EL (cell line): Measurements from ENCODE around the gene GRB10.

ENCODE experiments used
- DNase-seq: peaks from one replicate; pipeline ENCODE4 v3.0.0-alpha.2; 2016

The GRB10 gene

DNA sequence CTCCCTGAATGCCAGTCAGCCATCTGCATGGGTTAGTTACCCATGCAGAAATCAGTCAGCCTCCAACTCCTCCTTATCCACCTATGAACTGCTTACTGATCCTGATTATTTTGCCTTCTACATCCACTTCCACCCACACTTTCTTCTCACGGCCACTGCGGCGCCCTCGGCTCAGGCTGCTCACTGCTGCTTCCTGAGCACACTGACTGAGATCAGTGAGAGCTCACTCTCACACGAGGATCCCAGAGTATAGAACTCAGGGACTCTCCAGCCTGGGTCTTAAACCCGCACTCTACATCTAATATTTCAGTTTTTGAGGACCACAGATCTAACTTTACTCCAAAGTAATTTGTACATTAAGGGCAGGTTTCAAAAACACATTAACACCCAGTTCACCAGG is 64.4 kb downstream of the GRB10 start:
- no peak for DNase-seq

DNA sequence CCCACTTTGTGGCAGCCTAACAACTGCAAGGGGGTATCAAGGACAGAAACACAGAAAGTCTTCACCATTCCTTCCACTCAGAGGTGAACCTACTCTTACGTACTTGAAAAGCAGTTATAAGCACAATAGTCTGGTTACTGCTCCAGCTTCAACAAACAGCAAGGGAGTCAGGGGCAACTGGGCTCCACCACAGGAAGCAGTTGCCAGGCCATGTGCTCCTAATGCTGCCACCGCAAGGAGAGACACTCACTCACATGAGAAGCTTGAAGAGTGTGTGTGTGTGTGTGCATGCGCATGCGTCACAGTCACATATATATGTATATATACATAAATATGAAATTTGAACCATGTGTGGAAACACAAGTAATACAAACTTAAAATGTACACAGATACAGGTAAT is 65.5 kb downstream of the GRB10 start:
- DNase-seq: no peak

DNA sequence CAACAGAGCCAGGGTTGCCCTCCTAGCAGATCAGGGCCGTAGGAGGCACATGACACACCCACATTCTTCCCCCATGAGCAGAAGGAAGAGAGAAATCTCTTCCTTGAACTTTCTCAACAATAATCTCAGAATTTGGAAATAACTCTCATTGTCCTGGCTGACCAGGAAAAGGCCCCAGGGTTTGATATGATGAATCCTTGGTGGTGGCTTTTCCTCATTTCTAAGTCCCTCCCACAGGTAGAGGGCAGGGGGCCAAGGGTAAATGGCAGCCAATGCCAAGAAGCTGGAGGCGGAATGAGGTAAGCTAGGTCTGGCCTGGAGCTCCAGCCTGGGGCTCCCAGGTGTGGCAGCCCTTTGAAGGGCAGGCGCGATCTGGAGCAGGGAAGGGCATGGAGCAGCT is 67.8 kb downstream of the GRB10 start:
- peak; percentile 17 for DNase-seq

DNA sequence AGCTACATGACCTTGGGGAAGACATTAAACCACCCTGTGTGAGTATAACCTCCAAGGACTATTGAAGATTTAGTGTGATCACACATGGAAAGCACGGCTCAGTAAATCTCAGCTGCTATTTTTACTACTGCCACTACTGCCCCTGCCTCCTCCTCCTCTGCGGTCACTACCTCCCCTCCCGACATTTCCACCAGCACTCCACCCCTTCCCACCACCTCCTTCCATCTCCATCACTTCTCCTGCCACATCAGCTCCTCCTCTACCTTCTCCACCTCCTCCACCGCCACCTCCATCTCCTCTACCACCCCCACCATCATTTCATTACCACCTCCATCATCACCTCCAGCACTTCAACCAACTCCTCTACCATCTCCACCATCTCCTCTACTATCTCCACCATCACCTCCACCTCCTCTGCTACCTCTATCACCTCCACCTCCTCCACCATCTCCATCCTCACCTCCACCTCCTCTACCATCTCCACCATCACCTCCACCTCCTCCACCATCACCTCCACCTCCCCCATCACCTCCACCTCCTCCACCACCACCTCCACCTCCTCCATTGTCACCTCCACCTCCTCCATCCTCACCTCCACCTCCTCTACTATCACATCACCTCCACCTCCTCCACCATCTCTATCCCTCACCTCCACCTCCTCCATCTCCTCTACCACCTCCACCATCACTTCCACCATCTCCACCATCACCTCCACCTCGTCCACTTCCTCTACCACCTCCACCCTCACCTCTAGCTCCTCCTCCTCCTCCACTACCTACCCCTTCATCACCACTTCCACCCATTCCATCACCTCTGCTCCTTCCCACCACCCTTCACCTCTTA is 69.4 kb downstream of the GRB10 start:
- DNase-seq: no peak

DNA sequence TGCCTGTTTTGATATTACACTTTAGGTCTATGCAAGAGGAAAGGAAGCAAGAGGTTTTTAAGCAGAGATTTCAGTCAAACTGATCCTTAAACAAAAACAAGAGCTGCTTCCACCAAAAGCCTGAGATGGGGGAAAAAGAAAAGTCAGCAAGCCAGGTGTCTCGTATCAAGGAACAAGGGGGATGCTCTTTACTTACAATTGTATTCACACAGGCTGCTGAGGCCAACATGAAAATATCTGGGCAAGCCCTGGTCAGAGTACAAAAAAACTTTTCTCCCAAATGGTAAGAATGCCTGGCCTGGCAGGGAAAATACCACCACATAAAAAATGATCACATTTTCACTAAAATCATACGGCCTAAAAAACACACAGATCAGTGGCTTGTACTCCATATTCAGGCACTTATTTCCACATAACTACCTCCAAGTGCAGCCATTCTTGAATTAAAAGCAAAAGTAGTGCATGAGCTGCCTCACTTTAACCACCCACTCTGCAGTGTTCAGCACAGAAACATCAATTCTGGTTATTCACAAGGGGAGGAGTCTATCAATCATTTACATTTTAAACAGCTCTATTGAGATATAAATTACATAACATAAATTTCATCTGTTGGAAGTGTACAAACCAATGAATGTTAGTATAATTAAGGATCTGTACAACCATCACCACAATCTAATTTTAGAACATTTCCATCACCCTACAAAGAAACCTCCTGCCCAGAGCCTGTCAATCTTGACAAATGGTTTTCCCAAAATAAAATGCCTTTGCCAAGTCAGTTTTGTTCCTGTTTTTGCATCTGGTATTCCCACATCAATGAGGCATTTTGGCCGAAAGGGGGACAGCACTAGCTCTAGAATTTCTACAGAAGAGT is 70.2 kb downstream of the GRB10 start:
- no peak for DNase-seq

DNA sequence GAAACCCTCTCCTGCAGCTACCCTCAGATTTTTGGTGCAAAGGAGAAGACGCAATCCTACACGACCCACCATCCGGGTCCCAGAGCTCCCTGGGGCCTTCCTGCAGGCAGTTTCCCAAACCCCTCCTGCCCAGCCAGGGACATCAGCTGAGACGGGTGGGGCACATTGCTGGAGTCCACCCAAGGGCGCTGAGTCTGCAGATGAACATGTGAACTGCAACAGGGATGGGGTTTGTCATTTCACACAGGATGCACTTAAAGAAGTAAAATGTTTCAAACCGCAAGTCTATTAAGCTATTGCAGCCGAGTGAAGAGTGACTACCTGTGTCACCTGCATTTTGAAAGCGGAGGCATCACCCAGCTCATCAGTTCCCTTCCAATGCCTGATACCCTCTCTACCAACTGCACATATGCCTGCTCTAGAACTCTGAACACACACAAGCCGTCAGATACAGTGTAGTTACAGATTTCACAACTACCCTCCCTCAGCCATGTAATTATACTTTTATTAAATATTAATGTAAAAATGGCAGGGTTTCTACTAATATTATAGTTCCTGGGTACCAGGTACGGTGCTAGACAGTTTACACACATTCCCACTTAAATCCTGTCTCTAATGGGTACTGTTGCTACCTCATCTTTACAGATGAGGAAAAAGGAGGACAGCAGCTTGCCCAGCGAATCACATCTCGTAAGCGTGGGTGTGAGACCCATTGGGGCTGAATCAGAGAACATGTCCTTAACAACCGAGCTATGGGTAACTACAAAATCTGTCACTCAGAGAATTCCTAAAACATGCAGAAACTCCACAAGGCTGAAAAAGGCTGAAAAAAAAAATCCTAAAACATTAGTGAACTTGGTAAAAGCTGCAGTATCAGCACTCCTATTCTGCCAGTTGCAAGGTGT is 71.2 kb downstream of the GRB10 start:
- DNase-seq: peak; percentile 13

DNA sequence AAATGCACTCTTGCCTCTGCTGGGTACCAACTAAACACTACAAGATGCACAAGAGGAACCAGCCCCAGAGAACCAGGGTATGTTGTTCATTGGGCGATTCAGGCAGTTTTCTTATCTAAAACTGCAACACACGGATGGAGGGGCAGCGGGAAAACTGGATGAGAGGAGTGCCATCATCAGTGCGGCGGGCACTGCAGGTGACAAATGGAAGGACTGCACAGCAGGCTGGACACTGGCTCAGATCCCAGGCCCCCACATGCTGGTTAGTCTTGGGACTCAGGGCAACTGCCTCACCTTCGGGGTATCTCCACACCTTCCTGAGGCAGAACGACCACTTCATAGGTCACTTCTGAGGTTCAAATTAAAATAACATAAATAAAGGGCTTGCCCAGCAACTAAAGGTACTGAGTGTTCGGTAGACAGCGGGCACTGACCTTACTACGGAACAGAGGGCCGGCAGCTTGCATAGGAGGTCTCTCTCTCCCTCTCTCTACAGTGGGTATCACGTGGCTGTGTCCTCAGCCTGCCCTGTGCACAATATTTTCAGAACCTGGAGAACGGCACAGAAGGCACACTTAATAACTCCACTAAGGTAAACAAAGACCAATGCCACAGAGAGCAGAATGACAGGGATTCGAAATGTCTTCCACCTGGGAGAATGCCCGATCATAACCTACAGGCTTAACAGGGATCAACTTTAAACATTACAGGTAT is 72.1 kb downstream of the GRB10 start:
- no peak for DNase-seq

DNA sequence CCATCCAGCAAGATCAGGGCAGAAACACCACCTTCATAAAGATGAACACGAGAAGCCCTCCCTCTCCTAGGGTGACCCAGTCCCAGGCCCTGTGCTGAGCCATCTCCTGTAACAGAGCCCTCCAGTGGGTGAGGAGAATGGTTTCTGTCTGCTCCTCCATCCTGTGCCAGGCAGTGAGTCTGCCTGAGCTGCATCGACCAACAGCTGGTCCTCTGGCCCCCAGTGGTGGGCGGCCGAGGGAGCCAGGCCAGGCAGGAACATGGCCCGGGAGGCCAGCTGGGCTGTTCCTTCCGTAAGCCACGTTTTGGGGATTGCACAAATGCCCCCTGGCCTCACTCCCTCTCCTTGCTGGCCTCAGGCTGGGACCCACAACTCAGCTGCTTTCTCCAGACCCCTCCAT is 73.5 kb downstream of the GRB10 start:
- no peak for DNase-seq

DNA sequence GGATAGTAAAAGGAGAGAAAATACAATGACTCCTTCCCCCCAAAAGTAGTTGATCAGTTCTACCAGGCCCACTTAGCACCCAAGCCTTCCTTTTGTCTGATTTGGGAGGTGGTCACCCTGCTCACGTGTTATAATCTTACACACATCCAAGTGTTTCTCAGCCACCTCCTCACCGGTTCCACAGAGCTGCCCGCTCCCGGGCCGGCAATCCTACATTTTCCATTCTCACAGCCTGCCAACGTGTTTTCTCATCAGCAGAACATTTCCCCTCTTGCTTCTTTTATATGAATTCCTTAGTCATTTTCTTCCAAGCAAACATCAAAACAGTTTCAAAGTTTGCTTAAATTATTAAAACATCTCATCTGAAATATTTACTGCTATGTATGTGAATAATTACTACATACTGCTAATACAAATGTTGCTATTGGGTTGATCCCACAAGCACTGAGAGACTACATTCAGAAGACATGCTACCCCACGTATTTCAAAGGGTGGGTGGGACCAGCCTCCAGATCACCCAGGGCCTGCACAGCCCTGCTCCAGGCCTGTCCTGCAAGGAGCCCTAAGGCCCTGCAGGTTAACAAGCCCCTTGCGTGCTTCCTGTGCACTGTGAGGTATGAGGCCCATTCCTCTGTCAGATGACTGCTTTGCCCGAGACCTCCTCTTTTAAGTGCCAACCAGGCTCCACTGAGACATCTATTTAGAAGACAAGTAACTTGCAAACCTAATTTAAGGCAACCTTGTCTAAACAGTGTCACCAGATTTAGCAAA is 75.3 kb downstream of the GRB10 start:
- no peak for DNase-seq

DNA sequence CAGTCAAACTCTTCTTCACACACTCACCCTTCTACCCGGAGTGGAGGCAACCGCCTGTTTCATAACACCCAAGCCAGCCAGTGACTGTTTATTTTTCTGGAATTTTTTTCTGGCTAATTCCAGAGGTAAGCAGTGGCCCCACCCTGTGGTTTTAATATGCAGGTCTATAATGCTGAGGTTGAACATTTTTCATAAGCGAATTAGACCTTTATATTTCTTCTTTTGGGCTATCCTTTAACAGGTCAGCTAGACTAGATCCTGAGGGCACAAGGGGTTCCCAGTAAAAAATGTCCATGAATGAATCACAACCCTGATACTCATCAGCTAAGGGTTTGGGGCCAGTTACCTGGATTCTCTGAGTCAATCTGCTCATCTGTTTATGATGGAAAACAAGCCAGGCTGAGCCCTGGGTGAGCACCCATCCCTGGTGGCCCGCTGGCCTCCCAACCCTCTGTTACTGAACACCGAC is 76.2 kb downstream of the GRB10 start:
- DNase-seq: peak; percentile 7

DNA sequence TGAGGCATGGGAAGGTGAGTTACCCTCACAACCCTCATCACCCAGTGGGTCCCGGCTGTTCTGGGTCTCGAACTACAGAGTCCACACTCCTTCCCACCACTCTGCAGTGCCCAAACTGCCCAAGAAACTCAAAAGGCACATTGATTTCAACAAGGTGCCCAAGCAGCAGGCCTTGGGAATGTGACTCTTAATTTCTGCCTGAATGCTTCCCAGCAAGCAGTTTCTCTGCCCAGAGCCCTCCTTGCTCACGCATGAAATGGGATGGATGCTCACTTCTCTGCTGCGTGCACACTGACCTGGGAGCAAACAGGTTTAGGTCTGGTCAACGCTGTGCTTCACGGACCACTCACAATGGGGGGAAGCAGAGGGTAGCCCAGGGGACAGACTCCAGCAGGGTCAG is 77.9 kb downstream of the GRB10 start:
- no peak for DNase-seq

DNA sequence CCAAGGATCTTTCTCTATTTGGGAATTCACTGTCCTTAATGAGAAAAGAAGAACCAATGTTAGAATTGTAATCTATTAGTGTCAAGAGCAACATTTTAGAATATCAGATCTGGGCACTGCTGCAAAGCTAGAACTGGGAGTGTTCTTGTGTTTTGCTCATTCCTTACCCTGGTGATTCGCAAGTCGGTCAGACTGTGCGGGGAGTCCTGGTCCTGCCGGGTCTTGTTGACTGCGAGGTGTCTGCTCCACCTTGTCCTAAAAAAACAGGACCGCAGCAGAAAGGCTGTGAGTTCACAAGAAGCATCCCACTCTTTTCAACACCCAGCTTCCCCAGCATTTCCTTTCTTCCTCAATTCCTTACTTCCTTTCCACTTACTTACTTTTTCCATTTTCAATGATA is 79.0 kb downstream of the GRB10 start:
- DNase-seq: no peak

DNA sequence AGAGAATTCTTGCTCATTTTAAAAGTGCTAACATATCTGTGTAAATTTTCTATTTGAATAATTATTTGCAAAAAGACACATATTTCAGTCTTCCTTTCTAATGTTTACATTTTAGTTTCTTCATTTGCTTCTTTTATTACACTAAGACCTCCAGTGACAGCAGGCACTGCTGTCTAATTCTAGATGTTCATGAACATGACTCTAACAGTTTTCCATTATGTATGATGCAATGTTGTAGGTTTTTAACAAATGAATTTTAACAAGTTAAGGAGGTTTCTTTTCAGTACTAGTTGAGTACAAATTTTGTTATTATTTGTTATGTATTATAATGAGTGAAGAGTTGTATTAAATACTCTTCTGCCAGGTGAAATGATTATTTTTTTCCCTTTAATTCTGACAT is 83.6 kb downstream of the GRB10 start:
- DNase-seq: no peak

DNA sequence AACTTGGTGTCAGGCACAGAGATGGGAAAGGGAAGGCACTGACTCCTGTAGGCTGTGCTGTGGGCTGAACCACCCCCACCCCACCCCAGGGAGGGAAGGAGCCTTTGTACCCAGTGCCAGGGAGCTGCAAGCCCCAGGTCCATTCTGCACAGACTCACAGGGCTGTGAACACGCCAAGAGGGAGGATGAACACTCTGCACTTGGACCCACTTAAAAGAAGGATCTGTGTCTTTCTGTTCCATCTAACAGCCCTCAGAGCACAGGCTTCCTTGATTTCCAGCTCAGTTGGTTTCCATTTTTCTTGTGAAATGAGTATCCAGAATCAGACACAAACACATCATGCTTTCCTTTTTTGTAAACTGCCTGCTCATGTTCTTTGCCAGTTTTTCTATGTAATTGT is 84.9 kb downstream of the GRB10 start:
- DNase-seq: no peak

DNA sequence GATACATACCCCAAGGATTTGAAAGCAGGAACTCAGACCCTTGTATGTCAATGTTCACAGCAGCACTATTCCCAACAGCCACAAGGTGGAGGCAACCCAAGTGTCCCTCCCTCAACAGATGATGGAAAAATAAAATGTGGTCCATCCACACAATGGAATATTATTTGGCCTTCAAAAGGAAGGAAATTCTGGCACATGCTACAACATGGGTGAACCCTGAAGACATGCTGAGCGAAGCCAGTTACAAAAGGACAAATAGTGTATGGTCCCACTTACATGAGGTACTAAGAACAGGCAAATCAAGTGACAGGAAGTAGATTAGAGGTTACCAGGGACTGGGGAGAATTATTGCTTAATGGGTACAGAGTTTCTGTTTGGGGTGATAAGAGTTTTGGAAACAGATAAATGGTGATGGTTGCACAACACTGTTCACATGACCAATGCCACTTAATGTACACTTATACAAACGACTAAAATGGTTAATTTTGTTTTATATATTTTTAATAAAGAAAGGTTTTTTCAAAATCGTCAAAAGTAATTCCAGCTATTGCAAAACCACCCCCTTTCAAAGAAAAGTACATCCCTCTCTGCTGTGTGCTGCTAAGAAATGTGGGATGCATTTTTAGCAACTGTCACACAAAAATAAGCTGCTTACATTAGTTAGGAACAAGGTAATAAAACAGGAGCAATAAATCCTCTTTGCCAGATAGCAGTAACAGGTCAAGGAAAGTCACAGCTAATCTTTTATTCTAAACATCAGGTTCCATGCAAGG is 85.7 kb downstream of the GRB10 start:
- DNase-seq: peak; percentile 21

DNA sequence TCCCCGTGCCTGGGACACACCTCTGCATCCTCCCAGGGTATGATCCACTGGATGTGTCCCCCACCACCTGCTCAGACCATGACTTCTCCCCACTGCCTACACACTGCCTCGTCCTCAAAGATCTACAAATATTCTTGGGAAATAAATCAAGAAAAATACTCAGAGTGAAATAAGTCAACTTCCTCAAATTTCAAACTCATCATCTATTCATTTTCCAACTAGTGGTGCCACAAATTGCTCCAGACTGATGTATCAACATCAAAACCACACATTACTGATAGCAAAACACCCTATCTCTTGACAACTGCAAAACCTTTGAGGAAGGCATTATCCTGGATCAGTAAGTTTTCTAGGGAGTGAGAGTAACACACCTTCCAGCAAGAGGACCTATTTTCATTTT is 87.7 kb downstream of the GRB10 start:
- no peak for DNase-seq

DNA sequence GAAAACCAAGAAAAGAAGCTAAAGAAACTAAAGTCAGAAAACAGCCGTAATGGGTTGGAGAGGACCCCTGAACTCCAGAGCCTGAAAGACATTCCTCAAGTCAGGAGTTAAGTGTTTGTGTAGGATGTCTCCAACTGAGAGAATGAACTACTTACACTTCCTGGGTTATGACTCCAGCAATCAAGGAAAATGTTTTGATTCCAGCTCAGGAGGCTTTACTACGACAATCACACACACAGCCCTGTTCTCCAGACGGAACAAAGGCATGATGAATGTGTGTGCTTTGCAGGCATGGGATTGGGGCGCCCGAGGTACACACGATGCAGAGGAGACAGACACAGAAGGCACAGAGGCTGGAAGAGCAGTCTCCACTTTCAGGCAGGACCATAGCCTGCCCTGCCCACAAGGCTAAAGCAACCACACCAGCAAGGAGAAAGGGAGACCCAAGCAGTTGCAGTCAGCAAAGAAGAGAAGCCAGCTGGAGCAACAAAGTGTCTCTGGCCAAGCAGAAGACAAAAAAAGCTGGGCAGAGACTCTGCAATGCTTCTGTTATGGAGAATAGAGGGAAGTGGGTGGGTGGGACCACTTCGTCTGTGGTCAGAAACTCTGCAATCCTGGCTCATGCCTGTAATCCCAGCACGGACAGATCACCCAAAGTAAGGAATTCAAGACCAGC is 89.1 kb downstream of the GRB10 start:
- no peak for DNase-seq

DNA sequence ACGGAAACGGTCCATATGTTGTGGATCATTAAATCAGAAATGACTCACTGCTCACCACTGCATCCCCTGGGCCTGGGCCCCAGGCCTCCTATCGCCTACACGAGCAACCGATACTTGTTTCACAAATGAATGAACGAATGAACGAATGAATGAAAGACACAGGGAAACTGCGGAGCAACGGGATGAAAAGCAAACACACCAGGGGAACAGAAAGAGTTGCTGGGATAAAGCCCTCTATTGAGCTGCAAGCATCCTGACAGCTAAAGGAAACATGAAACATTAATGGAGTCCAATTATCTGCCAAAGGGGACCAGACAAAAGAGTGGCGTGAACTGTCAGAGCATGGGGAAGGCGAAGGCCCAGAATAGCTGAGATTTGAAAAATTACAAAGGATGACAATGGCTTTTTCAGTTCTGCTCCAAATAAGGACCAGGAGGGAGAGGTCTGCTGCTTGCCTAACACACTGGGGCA is 92.1 kb downstream of the GRB10 start:
- DNase-seq: no peak

DNA sequence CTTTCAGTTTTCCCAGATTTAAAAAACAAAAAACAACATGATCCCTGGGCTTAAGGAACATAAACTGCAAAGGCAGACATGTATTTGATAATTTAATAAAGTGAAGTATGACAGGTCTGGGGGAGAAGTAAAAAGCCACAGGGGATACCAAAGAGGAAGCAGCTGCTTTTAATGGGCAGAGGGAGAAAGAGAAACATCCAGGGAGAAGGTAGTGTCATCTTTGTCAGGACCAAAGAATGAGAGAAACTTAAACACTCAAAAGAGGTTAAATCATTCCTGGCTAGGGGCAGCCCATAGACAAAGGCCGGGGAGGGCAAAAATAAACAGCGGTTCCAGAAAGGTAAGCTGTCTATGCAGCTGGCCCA is 94.5 kb downstream of the GRB10 start:
- no peak for DNase-seq
